Mucosa of rectum (tissue), 2 donors: Measurements from ENCODE around the gene NETO1.

Experiments
- H3K27ac ChIP-seq, 2 donors: one replicate each; pipeline ENCODE4 v1.7.0; 2013; ENCODE audit warnings: inconsistent platforms in 2 of 2, low read depth in 2 of 2, low read length in 2 of 2
- H3K27me3 ChIP-seq, 2 donors: one replicate each; pipeline ENCODE4 v1.7.0; 2013; ENCODE audit warnings: low read length in 2 of 2; ENCODE audit not compliant: control insufficient read depth in 2 of 2, insufficient read depth in 2 of 2
- H3K36me3 ChIP-seq, 2 donors: one replicate each; pipeline ENCODE4 v1.7.0; 2013; ENCODE audit warnings: low read length in 2 of 2; ENCODE audit not compliant: control insufficient read depth in 2 of 2, insufficient read depth in 2 of 2
- H3K4me1 ChIP-seq, 2 donors: one replicate each; pipeline ENCODE4 v1.7.0; 2013; ENCODE audit warnings: low read length in 2 of 2, mild to moderate bottlenecking in 1 of 2; ENCODE audit not compliant: control insufficient read depth in 2 of 2, insufficient read depth in 2 of 2
- H3K4me3 ChIP-seq, 2 donors: one replicate each; pipeline ENCODE4 v1.7.0; 2013; ENCODE audit warnings: low read length in 2 of 2
- H3K9ac ChIP-seq, 2 donors: one replicate each; pipeline ENCODE4 v1.7.0; 2013; ENCODE audit warnings: low read length in 2 of 2, low read depth in 1 of 2, mild to moderate bottlenecking in 1 of 2
- H3K9me3 ChIP-seq, 2 donors: one replicate each; pipeline ENCODE4 v1.7.0; 2013; ENCODE audit warnings: low read length in 2 of 2; ENCODE audit not compliant: control insufficient read depth in 2 of 2
- donor health status: healthy.
- donor health status: Normal muscosa, but diverticular disease.

The NETO1 gene

GRCh38 chr18:72820571-72820970 is 47.2 kb downstream of the NETO1 start:
- no peaks in the 10 kb centered on the region for H3K9me3 ChIP-seq
- H3K36me3 ChIP-seq, result no peaks in the 10 kb centered on the region
- no peaks in the 10 kb centered on the region for H3K4me1 ChIP-seq
- no peak overlapping the region for H3K4me3 ChIP-seq
- no peak overlapping the region for H3K9ac ChIP-seq
- no peak overlapping the region for H3K27ac ChIP-seq
- H3K27me3 ChIP-seq, result no peaks in the 10 kb centered on the region

GRCh38 chr18:72819050-72819449 is 48.7 kb downstream of the NETO1 start:
- no peaks in the 10 kb centered on the region for H3K27me3 ChIP-seq
- H3K9ac ChIP-seq, result no peak overlapping the region
- H3K36me3 ChIP-seq, result no peaks in the 10 kb centered on the region
- no peaks in the 10 kb centered on the region for H3K4me1 ChIP-seq
- no peak overlapping the region for H3K27ac ChIP-seq
- H3K9me3 ChIP-seq, result no peaks in the 10 kb centered on the region
- H3K4me3 ChIP-seq, result no peak overlapping the region

- Histone ChIP-seq H3K36me3 (no peaks in the 10 kb centered on the region), H3K9ac (no peak overlapping the region), H3K4me1 (no peaks in the 10 kb centered on the region), H3K27ac (no peak overlapping the region), H3K27me3 (no peaks in the 10 kb centered on the region), H3K9me3 (no peaks in the 10 kb centered on the region), H3K4me3 (no peak overlapping the region)
Measured at GRCh38 chr18:72811047-72811446, 56.7 kb downstream of the NETO1 start.

GRCh38 chr18:72808680-72809079 is 59.1 kb downstream of the NETO1 start:
- no peaks in the 10 kb centered on the region for H3K27me3 ChIP-seq
- no peaks in the 10 kb centered on the region for H3K36me3 ChIP-seq
- no peak overlapping the region for H3K9ac ChIP-seq
- H3K4me1 ChIP-seq, result no peaks in the 10 kb centered on the region
- H3K4me3 ChIP-seq, result no peak overlapping the region
- no peaks in the 10 kb centered on the region for H3K9me3 ChIP-seq
- H3K27ac ChIP-seq, result no peak overlapping the region

GRCh38 chr18:72799106-72799505 is 68.7 kb downstream of the NETO1 start:
- Histone ChIP-seq H3K9ac (no peak overlapping the region), H3K4me1 (no peaks in the 10 kb centered on the region), H3K9me3 (no peaks in the 10 kb centered on the region), H3K27me3 (no peaks in the 10 kb centered on the region), H3K4me3 (no peak overlapping the region), H3K27ac (no peak overlapping the region), H3K36me3 (no peaks in the 10 kb centered on the region)

- no peak overlapping the region for H3K27ac ChIP-seq
Measured at GRCh38 chr18:72783530-72783929, 84.3 kb downstream of the NETO1 start.

GRCh38 chr18:72774914-72775313 is 92.9 kb downstream of the NETO1 start:
- H3K27me3 ChIP-seq, result no peaks in the 10 kb centered on the region
- H3K9me3 ChIP-seq, result no peaks in the 10 kb centered on the region
- no peaks in the 10 kb centered on the region for H3K36me3 ChIP-seq
- H3K27ac ChIP-seq, result no peak overlapping the region
- H3K4me3 ChIP-seq, result no peak overlapping the region
- H3K9ac ChIP-seq, result no peak overlapping the region
- no peaks in the 10 kb centered on the region for H3K4me1 ChIP-seq

More at GRCh38 chr18:72783530-72783929, 84.3 kb downstream of the NETO1 start:
- H3K4me1 ChIP-seq, result no peaks in the 10 kb centered on the region
- peaks cover 0 to 3% of the 10 kb centered on the region in 2 donors for H3K9me3 ChIP-seq
- H3K36me3 ChIP-seq, result no peaks in the 10 kb centered on the region
- no peak overlapping the region for H3K9ac ChIP-seq
- no peak overlapping the region for H3K4me3 ChIP-seq
- H3K27me3 ChIP-seq, result no peaks in the 10 kb centered on the region

GRCh38 chr18:72772916-72773315 is 94.9 kb downstream of the NETO1 start:
- no peak overlapping the region for H3K9ac ChIP-seq
- H3K4me3 ChIP-seq, result no peak overlapping the region
- H3K9me3 ChIP-seq, result no peaks in the 10 kb centered on the region
- no peaks in the 10 kb centered on the region for H3K36me3 ChIP-seq
- no peaks in the 10 kb centered on the region for H3K27me3 ChIP-seq
- H3K4me1 ChIP-seq, result no peaks in the 10 kb centered on the region
- H3K27ac ChIP-seq, result no peak overlapping the region

GRCh38 chr18:72768681-72769229 is 99.0 kb downstream of the NETO1 start:
- H3K9ac ChIP-seq, result no peak overlapping the region
- no peaks in the 10 kb centered on the region for H3K36me3 ChIP-seq
- no peaks in the 10 kb centered on the region for H3K4me1 ChIP-seq
- no peak overlapping the region for H3K4me3 ChIP-seq
- H3K9me3 ChIP-seq, result no peaks in the 10 kb centered on the region
- H3K27ac ChIP-seq, result no peak overlapping the region
- H3K27me3 ChIP-seq, result no peaks in the 10 kb centered on the region

- H3K9ac ChIP-seq, result no peak overlapping the region
- H3K9me3 ChIP-seq, result no peaks in the 10 kb centered on the region
- no peaks in the 10 kb centered on the region for H3K36me3 ChIP-seq
- no peak overlapping the region for H3K27ac ChIP-seq
- H3K27me3 ChIP-seq, result no peaks in the 10 kb centered on the region
- H3K4me1 ChIP-seq, result no peaks in the 10 kb centered on the region
- H3K4me3 ChIP-seq, result no peak overlapping the region
Measured at GRCh38 chr18:72762515-72763122, 105.2 kb downstream of the NETO1 start.
